ENCODE results near the gene OR5I1.

- TF ChIP-seq CTCF (IDR thresholded peaks at IDR 0.05) (no peak), EZH2 (IDR thresholded peaks at IDR 0.05; ENCODE audit: borderline replicate concordance, insufficient read depth, low read depth, low read length, poor library complexity, severe bottlenecking) (no peak)
Measured at GRCh38 chr11:55966391-55966790, 30.2 kb upstream of the OR5I1 start.
